ENCODE measurements around the gene KHSRP.

- TF ChIP-seq HDGF (IDR thresholded peaks at IDR 0.05; ENCODE audit: borderline replicate concordance) (no peak), BHLHE40 (IDR thresholded peaks at IDR 0.05; ENCODE audit: borderline replicate concordance) (no peak), SP1 (IDR thresholded peaks at IDR 0.05) (no peak), SUZ12 (IDR thresholded peaks at IDR 0.05) (no peak), FOXK2 (IDR thresholded peaks at IDR 0.05) (no peak), ELF4 (IDR thresholded peaks at IDR 0.05) (no peak), FOXM1 (IDR thresholded peaks at IDR 0.05; ENCODE audit: borderline replicate concordance) (no peak), NFRKB (IDR thresholded peaks at IDR 0.05) (no peak), L3MBTL2 (conservative IDR thresholded peaks at IDR 0.05) (no peak), ZNF384 (IDR thresholded peaks at IDR 0.05) (no peak)
Measured at GRCh38 chr19:6387372-6387771, 37.2 kb downstream of the KHSRP start.
